Parathyroid adenoma (tissue), 2 donors: Measurements from ENCODE around the gene PHF21B.

Source experiments
- H2AFZ ChIP-seq: fragments of 300-600 bp; sonication (generic); one replicate; pipeline ENCODE4 v1.7.0; 2017; ENCODE audit warnings: antibody characterized with exemption, mild to moderate bottlenecking
- H3K27ac ChIP-seq: fragments of 300-600 bp; sonication (generic); one replicate; pipeline ENCODE4 v1.7.0; 2017
- H3K27me3 ChIP-seq: fragments of 300-600 bp; sonication (generic); one replicate; pipeline ENCODE4 v1.7.0; 2017; ENCODE audit warnings: low read length; ENCODE audit not compliant: control insufficient read depth, insufficient read depth
- H3K36me3 ChIP-seq: fragments of 300-600 bp; sonication (generic); one replicate; pipeline ENCODE4 v1.7.0; 2017; ENCODE audit warnings: low read length; ENCODE audit not compliant: control insufficient read depth, insufficient read depth
- H3K4me1 ChIP-seq: fragments of 300-600 bp; sonication (generic); one replicate; pipeline ENCODE4 v1.7.0; 2017; ENCODE audit warnings: control low read depth
- H3K4me2 ChIP-seq: fragments of 300-600 bp; sonication (generic); one replicate; pipeline ENCODE4 v1.7.0; 2017; ENCODE audit warnings: low read length
- H3K4me3 ChIP-seq: fragments of 300-600 bp; sonication (generic); one replicate; pipeline ENCODE4 v1.7.0; 2017; ENCODE audit warnings: low read depth, low read length
- H3K79me2 ChIP-seq: fragments of 300-600 bp; sonication (generic); one replicate; pipeline ENCODE4 v1.7.0; 2017; ENCODE audit warnings: control low read depth
- H3K9ac ChIP-seq: fragments of 300-600 bp; sonication (generic); one replicate; pipeline ENCODE4 v1.7.0; 2017; ENCODE audit warnings: mild to moderate bottlenecking
- H3K9me3 ChIP-seq: fragments of 300-600 bp; sonication (generic); one replicate; pipeline ENCODE4 v1.7.0; 2017; ENCODE audit warnings: low read length; ENCODE audit not compliant: control insufficient read depth
- TF ChIP-seq, protein P1 (sequence below): fragments of 300-600 bp; sonication (generic); IDR thresholded peaks from one replicate; pipeline ENCODE4 v1.7.0; 2017; ENCODE audit warnings: antibody characterized with exemption, mild to moderate bottlenecking
- donor health status: primary hyperparathyroidism.

PHF21B gene

DNA sequence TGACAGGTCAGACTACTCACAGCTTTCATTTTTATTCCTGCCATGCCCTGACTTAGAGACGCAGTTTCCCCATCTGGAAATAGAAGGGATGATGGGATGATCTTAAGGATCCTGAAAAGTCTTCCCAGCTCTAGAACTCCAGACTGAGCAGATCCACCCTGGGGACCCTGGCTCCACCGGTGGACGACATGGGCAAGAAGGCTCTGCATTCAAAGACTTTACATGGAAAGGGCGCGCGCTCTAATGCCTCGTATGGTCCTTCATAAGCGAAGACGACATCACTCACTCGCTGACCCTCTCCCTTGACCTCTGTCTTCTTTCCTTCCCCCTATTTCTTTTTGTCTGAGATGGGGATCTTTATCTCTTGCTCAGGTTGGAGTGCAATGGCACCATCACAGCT, 24.4 kb upstream of the PHF21B start:
- Histone ChIP-seq H2AFZ (no peak overlapping the region), H3K4me2 (no peak overlapping the region), H3K79me2 (no peaks in the 10 kb centered on the region), H3K9ac (no peak overlapping the region), H3K27ac (no peak overlapping the region), H3K36me3 (no peaks in the 10 kb centered on the region), H3K9me3 (no peaks in the 10 kb centered on the region), H3K4me1 (no peaks in the 10 kb centered on the region), H3K4me3 (no peak overlapping the region), H3K27me3 (no peaks in the 10 kb centered on the region)
- TF ChIP-seq, protein P1, sequence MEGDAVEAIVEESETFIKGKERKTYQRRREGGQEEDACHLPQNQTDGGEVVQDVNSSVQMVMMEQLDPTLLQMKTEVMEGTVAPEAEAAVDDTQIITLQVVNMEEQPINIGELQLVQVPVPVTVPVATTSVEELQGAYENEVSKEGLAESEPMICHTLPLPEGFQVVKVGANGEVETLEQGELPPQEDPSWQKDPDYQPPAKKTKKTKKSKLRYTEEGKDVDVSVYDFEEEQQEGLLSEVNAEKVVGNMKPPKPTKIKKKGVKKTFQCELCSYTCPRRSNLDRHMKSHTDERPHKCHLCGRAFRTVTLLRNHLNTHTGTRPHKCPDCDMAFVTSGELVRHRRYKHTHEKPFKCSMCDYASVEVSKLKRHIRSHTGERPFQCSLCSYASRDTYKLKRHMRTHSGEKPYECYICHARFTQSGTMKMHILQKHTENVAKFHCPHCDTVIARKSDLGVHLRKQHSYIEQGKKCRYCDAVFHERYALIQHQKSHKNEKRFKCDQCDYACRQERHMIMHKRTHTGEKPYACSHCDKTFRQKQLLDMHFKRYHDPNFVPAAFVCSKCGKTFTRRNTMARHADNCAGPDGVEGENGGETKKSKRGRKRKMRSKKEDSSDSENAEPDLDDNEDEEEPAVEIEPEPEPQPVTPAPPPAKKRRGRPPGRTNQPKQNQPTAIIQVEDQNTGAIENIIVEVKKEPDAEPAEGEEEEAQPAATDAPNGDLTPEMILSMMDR: no peak

DNA sequence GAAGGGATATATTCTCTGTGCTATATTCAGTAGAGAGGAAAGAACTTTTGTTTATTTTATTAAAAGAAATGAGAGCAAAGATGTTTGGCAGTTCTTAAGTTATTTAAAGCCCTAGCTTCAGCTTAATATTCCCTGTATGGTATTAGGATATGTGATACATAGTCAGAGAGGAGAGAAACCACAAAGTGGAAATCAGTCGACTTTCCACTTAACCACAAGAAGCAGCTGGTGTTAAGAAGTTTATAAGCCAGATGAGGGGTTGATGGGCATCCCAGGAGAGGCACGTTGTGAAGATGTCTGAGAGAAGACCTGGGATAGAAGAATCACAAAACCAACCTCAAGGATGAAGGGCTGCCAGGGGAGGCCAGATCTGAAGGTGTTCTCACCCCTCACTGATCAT, 23.3 kb upstream of the PHF21B start:
- Histone ChIP-seq H3K36me3 (no peaks in the 10 kb centered on the region), H3K27ac (no peak overlapping the region), H3K4me1 (no peaks in the 10 kb centered on the region), H3K79me2 (no peaks in the 10 kb centered on the region), H2AFZ (no peak overlapping the region), H3K4me2 (no peak overlapping the region), H3K4me3 (no peak overlapping the region), H3K9ac (no peak overlapping the region), H3K9me3 (no peaks in the 10 kb centered on the region), H3K27me3 (no peaks in the 10 kb centered on the region)
- TF ChIP-seq, protein P1: no peak

DNA sequence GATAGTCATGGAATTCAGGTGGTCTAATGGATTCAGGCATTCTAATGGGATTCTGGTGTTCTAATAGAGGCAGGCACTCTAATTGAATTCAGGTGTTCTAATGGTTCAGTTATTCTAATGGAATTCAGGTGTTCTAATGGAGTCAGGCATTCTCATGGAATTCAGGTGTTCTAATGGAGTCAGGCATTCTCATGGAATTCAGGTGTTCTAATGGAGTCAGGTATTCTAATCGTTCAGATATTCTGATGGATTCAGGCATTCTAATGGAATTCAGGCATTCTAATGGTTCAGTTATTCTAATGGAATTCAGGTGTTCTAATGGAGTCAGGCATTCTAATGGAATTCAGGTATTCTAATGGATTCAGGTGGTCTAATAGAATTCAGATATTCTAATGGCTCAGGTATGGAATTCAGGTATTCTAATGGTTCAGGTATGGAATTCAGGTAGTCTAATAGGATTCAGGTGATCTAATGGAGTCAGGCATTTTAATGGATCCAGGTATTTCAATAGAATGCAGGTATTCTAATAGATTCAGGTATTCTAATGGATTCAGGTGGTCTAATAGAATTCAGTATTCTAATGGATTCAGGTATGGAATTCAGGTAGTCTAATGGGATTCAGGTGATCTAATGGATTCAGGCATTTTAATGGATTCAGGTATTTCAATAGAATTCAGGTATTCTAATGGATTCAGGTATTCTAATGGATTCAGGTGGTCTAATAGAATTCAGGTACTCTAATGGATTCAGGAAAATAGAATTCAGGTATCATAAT, 22.0 kb upstream of the PHF21B start:
- H3K4me2 ChIP-seq: no peak overlapping the region
- H3K9me3 ChIP-seq: no peaks in the 10 kb centered on the region
- H3K4me3 ChIP-seq: no peak overlapping the region
- H2AFZ ChIP-seq: no peak overlapping the region
- H3K27ac ChIP-seq: no peak overlapping the region
- TF ChIP-seq, protein P1: no peak
- H3K4me1 ChIP-seq: no peaks in the 10 kb centered on the region
- H3K27me3 ChIP-seq: no peaks in the 10 kb centered on the region
- H3K36me3 ChIP-seq: no peaks in the 10 kb centered on the region
- H3K9ac ChIP-seq: no peak overlapping the region
- H3K79me2 ChIP-seq: no peaks in the 10 kb centered on the region

DNA sequence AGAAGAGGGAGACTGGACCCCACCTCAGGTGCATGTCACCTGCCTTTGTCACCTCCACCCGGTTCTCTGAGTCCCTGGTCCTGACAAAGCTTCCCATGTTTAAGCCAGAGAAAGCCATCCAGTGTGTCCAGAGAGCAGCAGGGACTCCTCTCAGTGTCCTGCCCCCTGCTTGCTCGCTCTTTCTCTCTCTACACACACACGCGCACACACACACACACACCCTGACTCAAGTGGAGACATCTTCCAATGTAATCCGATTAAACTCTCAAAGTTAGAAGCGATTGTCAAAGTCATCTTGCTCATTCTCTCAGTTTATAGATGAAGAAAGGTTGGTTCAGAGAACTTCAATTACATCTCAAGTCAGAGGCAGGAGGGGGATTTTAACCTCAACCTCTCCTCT, 19.7 kb upstream of the PHF21B start:
- Histone ChIP-seq H3K4me3 (no peak overlapping the region), H3K4me1 (no peaks in the 10 kb centered on the region), H3K27ac (no peak overlapping the region), H3K4me2 (no peak overlapping the region), H3K9me3 (no peaks in the 10 kb centered on the region), H3K36me3 (no peaks in the 10 kb centered on the region), H2AFZ (no peak overlapping the region), H3K9ac (no peak overlapping the region), H3K79me2 (no peaks in the 10 kb centered on the region), H3K27me3 (no peaks in the 10 kb centered on the region)
- TF ChIP-seq, protein P1: no peak

DNA sequence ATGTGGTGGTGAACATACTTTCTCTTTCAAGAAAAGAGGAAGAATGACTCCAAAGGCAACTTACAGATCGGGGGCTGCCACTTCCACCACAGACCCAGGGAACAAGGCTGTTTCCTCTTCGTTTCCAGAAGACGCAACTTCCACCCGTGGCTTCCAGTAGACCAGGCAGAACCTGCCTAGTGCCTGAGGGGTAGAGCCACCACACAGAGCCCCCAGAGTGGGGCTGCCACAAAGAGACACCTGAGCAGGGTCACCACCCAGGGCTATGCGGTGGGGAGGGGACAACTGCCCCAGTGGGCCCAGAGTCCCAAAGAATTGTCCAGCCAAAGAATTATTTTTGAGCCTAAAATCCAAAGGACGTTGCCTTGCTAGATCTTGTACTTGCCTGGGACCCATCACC, 16.7 kb upstream of the PHF21B start:
- no peaks in the 10 kb centered on the region for H3K4me1 ChIP-seq
- TF ChIP-seq, protein P1: no peak
- no peak overlapping the region for H3K27ac ChIP-seq
- H3K4me3 ChIP-seq: no peak overlapping the region
- H3K27me3 ChIP-seq: no peaks in the 10 kb centered on the region
- no peak overlapping the region for H3K9ac ChIP-seq
- H3K36me3 ChIP-seq: no peaks in the 10 kb centered on the region
- H3K79me2 ChIP-seq: no peaks in the 10 kb centered on the region
- H2AFZ ChIP-seq: no peak overlapping the region
- H3K9me3 ChIP-seq: no peaks in the 10 kb centered on the region
- no peak overlapping the region for H3K4me2 ChIP-seq
